Loucy (cell line): Measurements from ENCODE around the gene GTPBP2.

Experiments
- CTCF ChIP-seq: fragments of 200-600 bp; sonication (generic); conservative IDR thresholded peaks from 2 replicates; pipeline ENCODE4 v1.5.1; 2014; ENCODE audit warnings: mild to moderate bottlenecking, antibody characterized with exemption, low read length
- EZH2phosphoT487 ChIP-seq: fragments of 200-600 bp; IDR thresholded peaks from 2 replicates; pipeline ENCODE4 v1.6.1; 2018; ENCODE audit warnings: antibody characterized with exemption, mild to moderate bottlenecking, moderate library complexity, borderline replicate concordance

GRCh38 chr6:43623880-43624785, 4.9 kb downstream of the GTPBP2 start:
- no peak for TF ChIP-seq EZH2phosphoT487
- TF ChIP-seq CTCF = no peak
